Nephron (organoid): ENCODE results near the gene MMP24OS.

Experiments used
- H3K27ac Mint-ChIP-seq, 3 experiments: 2 replicates each; pipeline ENCODE4 v1.8.0; 2020; ENCODE audit warnings: mixed read lengths in 3 of 3, mild to moderate bottlenecking in 2 of 3, moderate library complexity in 1 of 3
- H3K27me3 Mint-ChIP-seq: 2 replicates; pipeline ENCODE4 v1.8.0; 2021; ENCODE audit warnings: low read depth, mild to moderate bottlenecking, moderate library complexity, mixed read lengths
- H3K36me3 Mint-ChIP-seq: 2 replicates; pipeline ENCODE4 v1.8.0; 2020; ENCODE audit warnings: low read depth, mixed read lengths
- H3K4me1 Mint-ChIP-seq: 2 replicates; pipeline ENCODE4 v1.8.0; 2020; ENCODE audit warnings: mixed read lengths
- H3K4me3 Mint-ChIP-seq, 3 experiments: 2 replicates each; pipeline ENCODE4 v1.8.0; 2020; ENCODE audit warnings: mild to moderate bottlenecking in 3 of 3, mixed read lengths in 3 of 3, moderate library complexity in 2 of 3
- H3K9me3 Mint-ChIP-seq: 2 replicates; pipeline ENCODE4 v1.8.0; 2020; ENCODE audit warnings: mixed read lengths
- TF ChIP-seq, protein P1 (sequence below), 3 experiments: fragments of 200-600 bp; sonication (generic); IDR thresholded peaks; one replicate each; pipeline ENCODE4 v1.5.0; 2021; ENCODE audit warnings: antibody characterized with exemption in 3 of 3; ENCODE audit not compliant: unreplicated experiment in 3 of 3

Gene MMP24OS

DNA sequence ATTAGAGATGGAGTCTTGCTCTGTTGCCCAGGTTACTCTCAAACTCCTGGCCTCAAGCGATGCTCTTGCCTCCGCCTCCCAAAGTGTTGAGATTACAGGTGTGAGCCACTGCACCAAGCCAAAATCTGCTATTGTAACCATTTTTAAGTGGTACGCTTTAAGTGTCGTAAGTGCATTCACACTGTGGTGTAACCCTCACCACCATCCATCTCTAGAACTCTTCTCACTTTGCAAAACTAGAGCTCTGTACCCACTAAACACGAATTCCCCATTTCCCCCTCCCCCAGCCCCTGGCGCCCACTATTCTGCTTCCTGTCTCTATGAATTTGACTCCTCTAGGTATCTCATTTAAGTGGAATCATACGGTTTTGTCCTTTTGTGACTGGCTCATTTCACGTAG lies 17.1 kb upstream of the MMP24OS start:
- H3K27ac Mint-ChIP-seq, result no peak overlapping the region
- no peaks in the 10 kb centered on the region for H3K36me3 Mint-ChIP-seq
- no peaks in the 10 kb centered on the region for H3K4me1 Mint-ChIP-seq
- no peak overlapping the region for H3K4me3 Mint-ChIP-seq
- TF ChIP-seq, protein P1, sequence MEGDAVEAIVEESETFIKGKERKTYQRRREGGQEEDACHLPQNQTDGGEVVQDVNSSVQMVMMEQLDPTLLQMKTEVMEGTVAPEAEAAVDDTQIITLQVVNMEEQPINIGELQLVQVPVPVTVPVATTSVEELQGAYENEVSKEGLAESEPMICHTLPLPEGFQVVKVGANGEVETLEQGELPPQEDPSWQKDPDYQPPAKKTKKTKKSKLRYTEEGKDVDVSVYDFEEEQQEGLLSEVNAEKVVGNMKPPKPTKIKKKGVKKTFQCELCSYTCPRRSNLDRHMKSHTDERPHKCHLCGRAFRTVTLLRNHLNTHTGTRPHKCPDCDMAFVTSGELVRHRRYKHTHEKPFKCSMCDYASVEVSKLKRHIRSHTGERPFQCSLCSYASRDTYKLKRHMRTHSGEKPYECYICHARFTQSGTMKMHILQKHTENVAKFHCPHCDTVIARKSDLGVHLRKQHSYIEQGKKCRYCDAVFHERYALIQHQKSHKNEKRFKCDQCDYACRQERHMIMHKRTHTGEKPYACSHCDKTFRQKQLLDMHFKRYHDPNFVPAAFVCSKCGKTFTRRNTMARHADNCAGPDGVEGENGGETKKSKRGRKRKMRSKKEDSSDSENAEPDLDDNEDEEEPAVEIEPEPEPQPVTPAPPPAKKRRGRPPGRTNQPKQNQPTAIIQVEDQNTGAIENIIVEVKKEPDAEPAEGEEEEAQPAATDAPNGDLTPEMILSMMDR (IDR thresholded peaks at IDR 0.05; ENCODE audit: unreplicated experiment in 3 of 3), result no peak
- H3K9me3 Mint-ChIP-seq, result no peaks in the 10 kb centered on the region
- H3K27me3 Mint-ChIP-seq, result peaks cover 28% of the 10 kb centered on the region

- no peaks in the 10 kb centered on the region for H3K36me3 Mint-ChIP-seq
- no peaks in the 10 kb centered on the region for H3K4me1 Mint-ChIP-seq
- TF ChIP-seq, protein P1 (IDR thresholded peaks at IDR 0.05; ENCODE audit: unreplicated experiment in 3 of 3), result no peak
- H3K4me3 Mint-ChIP-seq, result no peak overlapping the region
- no peaks in the 10 kb centered on the region for H3K9me3 Mint-ChIP-seq
- no peak overlapping the region for H3K27ac Mint-ChIP-seq
- peaks cover 27% of the 10 kb centered on the region for H3K27me3 Mint-ChIP-seq
Observed at GRCh38 chr20:35294293-35294685, 16.4 kb upstream of the MMP24OS start.

DNA sequence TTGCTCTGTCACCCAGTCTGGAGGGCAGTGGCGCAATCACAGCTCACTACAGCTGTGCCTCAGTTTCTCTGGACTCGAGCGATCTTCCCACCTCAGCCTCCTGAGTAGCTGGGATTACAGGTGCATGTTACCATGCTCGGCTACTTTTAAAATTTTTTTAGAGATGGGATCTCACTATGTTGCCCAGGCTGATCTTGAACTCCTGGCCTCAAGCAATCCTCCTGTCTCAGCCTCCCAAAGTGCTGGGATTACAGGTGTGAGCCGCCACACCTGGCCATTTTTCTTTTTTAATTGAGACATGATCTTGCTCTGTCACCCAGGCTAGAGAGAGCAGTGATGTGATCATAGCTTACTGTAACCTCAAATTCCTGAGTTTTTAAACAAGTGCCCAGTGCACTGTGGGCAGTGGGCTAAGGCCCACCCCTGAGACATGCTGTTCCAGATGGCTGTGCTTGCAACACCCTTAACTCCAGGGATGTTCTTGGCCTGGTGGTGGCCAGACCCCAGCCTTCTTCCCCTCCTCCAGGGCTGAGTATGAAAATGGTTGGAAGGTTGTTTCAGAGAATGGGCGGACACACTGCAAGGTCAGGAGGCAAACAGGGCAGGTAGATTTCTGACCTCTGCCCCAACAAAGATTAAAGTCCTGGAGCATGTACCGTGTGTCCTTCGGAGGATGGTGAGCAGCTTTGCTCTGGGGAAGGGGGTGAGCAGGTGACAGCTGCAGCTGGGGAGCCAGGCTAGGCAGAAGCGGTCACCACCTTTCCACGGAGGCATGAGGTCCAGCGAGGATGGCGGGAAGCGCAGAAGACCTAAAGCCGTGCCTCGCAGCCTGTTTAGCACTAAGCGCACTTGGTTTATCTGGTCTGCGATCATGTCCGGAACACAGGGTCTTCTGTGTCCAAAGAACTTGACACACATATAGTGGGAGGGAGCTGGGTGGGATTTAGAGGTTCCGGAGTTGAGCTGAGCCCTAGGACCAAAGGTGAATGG lies 15.7 kb upstream of the MMP24OS start:
- no peaks in the 10 kb centered on the region for H3K9me3 Mint-ChIP-seq
- H3K27ac Mint-ChIP-seq, result no peak overlapping the region
- H3K4me1 Mint-ChIP-seq, result no peaks in the 10 kb centered on the region

DNA sequence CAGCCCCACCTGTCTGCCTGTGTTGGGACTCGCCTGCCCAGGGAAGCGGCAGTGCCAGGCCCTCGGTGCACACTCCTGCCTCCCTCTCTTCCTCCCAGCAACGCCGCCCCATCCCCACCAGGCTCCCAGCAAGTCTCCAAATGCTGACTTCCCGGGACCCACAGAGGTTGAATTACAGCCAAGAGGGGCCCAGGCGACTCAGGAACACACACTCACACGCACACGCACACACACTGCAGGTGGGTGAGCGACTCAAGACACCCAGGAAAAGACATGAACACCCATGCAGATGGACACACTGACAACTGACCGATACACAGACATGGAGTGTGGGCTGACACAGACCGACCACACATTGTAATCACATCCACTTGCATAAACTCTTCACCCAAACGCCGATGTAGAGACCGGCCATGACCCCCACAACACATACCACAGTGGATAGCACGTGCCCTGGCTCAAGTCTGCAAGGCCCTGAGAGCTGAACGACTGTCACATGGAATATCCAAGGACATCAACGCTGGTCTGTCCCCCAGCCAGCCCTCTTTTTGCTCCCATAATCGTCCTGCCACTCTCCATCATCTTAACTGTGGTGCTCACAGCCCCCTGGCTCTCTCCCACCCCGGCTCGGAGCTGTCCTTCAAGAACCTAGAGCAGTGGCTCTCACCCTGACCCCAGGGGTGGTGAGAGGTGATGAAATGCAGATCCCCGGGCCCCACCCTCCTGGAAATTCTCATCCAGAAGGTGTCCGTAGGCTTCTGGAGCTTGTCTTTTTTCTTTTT lies 14.8 kb upstream of the MMP24OS start:
- TF ChIP-seq, protein P1 (IDR thresholded peaks at IDR 0.05; ENCODE audit: unreplicated experiment in 3 of 3), result no peak
- Mint-ChIP-seq H3K4me3 (no peak overlapping the region), H3K27me3 (peaks cover 22% of the 10 kb centered on the region), H3K27ac (no peak overlapping the region), H3K36me3 (no peaks in the 10 kb centered on the region), H3K4me1 (no peaks in the 10 kb centered on the region), H3K9me3 (no peaks in the 10 kb centered on the region)

More for the DNA sequence above, 15.7 kb upstream of the MMP24OS start:
- Mint-ChIP-seq H3K4me3 (no peak overlapping the region), H3K27me3 (peaks cover 22% of the 10 kb centered on the region), H3K36me3 (no peaks in the 10 kb centered on the region)
- TF ChIP-seq, protein P1 (IDR thresholded peaks at IDR 0.05; ENCODE audit: unreplicated experiment in 3 of 3), result no peak

GRCh38 chr20:35291654-35292503 lies 14.0 kb upstream of the MMP24OS start, which contains the start of gene FAM83C:
Gene FAM83C (minus strand): TSS chr20:35292425. CDS start chr20:35292304, 121 bp downstream.
- TF ChIP-seq, protein P1 (IDR thresholded peaks at IDR 0.05; ENCODE audit: unreplicated experiment in 3 of 3), result no peak
- H3K4me1 Mint-ChIP-seq, result no peaks in the 10 kb centered on the region
- H3K4me3 Mint-ChIP-seq, result no peak within 1 kb of the TSS
- H3K27ac Mint-ChIP-seq, result no peak within 1 kb of the TSS
- H3K9me3 Mint-ChIP-seq, result no peaks in the 10 kb centered on the region
- peaks cover 21% of the 10 kb centered on the region for H3K27me3 Mint-ChIP-seq
- no peaks in the 10 kb centered on the region for H3K36me3 Mint-ChIP-seq
